Measurements from ENCODE around the gene RHEB.

RHEB gene

DNA sequence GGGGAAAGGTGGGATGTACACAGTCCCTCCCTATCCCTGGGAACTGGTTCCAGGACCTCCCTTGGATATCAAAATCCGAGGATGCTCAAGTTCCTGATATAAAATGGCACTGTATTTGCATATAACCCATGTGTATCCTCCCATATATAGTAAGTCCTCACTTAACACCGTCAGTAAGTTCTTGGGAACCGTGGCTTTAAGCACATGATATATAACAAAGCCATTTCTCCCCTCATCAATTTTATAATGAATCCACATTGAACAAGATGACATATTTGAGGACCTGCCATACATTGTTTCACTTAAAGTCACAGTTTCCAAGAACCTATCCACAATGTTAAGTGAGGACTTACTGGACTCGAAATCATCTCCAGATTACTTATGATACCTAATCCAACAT lies 85.1 kb downstream of the RHEB start:
- TF ChIP-seq PATZ1 (CRISPR knock-in tag; IDR thresholded peaks at IDR 0.05; ENCODE audit: borderline replicate concordance), result no peak
- TF ChIP-seq OSR1 (CRISPR knock-in tag; IDR thresholded peaks at IDR 0.05), result no peak
- no peak for TF ChIP-seq ZNF8 (CRISPR knock-in tag; IDR thresholded peaks at IDR 0.05)
- TF ChIP-seq POU6F1 (CRISPR knock-in tag; IDR thresholded peaks at IDR 0.05; ENCODE audit: borderline replicate concordance, low read depth), result no peak
- no peak for TF ChIP-seq ZFP30 (CRISPR knock-in tag; IDR thresholded peaks at IDR 0.05)
- no peak for TF ChIP-seq TOX (CRISPR knock-in tag; IDR thresholded peaks at IDR 0.05; ENCODE audit: borderline replicate concordance)
- TF ChIP-seq ARNTL (CRISPR knock-in tag; IDR thresholded peaks at IDR 0.05; ENCODE audit: borderline replicate concordance, low read depth), result no peak
- TF ChIP-seq CREB5 (CRISPR knock-in tag; IDR thresholded peaks at IDR 0.05; ENCODE audit: low read depth), result no peak
- TF ChIP-seq, protein P1, sequence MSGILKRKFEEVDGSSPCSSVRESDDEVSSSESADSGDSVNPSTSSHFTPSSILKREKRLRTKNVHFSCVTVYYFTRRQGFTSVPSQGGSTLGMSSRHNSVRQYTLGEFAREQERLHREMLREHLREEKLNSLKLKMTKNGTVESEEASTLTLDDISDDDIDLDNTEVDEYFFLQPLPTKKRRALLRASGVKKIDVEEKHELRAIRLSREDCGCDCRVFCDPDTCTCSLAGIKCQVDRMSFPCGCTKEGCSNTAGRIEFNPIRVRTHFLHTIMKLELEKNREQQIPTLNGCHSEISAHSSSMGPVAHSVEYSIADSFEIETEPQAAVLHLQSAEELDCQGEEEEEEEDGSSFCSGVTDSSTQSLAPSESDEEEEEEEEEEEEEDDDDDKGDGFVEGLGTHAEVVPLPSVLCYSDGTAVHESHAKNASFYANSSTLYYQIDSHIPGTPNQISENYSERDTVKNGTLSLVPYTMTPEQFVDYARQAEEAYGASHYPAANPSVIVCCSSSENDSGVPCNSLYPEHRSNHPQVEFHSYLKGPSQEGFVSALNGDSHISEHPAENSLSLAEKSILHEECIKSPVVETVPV (CRISPR knock-in tag; IDR thresholded peaks at IDR 0.05), result no peak
- no peak for TF ChIP-seq SNAI2 (CRISPR knock-in tag; IDR thresholded peaks at IDR 0.05)
- no peak for TF ChIP-seq ZC3H10 (CRISPR knock-in tag; IDR thresholded peaks at IDR 0.05)
- TF ChIP-seq RARB (CRISPR knock-in tag; IDR thresholded peaks at IDR 0.05), result no peak
- TF ChIP-seq TCF4 (CRISPR knock-in tag; IDR thresholded peaks at IDR 0.05; ENCODE audit: borderline replicate concordance), result no peak
- TF ChIP-seq ZNF70 (CRISPR knock-in tag; IDR thresholded peaks at IDR 0.05), result no peak
- TF ChIP-seq, protein P2, sequence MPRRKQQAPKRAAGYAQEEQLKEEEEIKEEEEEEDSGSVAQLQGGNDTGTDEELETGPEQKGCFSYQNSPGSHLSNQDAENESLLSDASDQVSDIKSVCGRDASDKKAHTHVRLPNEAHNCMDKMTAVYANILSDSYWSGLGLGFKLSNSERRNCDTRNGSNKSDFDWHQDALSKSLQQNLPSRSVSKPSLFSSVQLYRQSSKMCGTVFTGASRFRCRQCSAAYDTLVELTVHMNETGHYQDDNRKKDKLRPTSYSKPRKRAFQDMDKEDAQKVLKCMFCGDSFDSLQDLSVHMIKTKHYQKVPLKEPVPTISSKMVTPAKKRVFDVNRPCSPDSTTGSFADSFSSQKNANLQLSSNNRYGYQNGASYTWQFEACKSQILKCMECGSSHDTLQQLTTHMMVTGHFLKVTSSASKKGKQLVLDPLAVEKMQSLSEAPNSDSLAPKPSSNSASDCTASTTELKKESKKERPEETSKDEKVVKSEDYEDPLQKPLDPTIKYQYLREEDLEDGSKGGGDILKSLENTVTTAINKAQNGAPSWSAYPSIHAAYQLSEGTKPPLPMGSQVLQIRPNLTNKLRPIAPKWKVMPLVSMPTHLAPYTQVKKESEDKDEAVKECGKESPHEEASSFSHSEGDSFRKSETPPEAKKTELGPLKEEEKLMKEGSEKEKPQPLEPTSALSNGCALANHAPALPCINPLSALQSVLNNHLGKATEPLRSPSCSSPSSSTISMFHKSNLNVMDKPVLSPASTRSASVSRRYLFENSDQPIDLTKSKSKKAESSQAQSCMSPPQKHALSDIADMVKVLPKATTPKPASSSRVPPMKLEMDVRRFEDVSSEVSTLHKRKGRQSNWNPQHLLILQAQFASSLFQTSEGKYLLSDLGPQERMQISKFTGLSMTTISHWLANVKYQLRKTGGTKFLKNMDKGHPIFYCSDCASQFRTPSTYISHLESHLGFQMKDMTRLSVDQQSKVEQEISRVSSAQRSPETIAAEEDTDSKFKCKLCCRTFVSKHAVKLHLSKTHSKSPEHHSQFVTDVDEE (CRISPR knock-in tag; IDR thresholded peaks at IDR 0.05), result no peak
- no peak for TF ChIP-seq ISL1 (CRISPR knock-in tag; IDR thresholded peaks at IDR 0.05)
- TF ChIP-seq PPARA (CRISPR knock-in tag; IDR thresholded peaks at IDR 0.05; ENCODE audit: borderline replicate concordance), result no peak
- no peak for ATAC-seq

- ATAC-seq, result no peak
- TF ChIP-seq ZNF565 (CRISPR knock-in tag; conservative IDR thresholded peaks at IDR 0.05; ENCODE audit: low read depth) (no peak), PPARA (CRISPR knock-in tag; IDR thresholded peaks at IDR 0.05; ENCODE audit: borderline replicate concordance) (no peak), ESRRG (CRISPR knock-in tag; IDR thresholded peaks at IDR 0.05) (no peak), ZC3H10 (CRISPR knock-in tag; IDR thresholded peaks at IDR 0.05) (no peak), OSR1 (CRISPR knock-in tag; IDR thresholded peaks at IDR 0.05) (no peak), BACH2 (CRISPR knock-in tag; IDR thresholded peaks at IDR 0.05; ENCODE audit: borderline replicate concordance) (no peak), ZNF70 (CRISPR knock-in tag; IDR thresholded peaks at IDR 0.05) (no peak), ZFP30 (CRISPR knock-in tag; IDR thresholded peaks at IDR 0.05) (no peak), ISL1 (CRISPR knock-in tag; IDR thresholded peaks at IDR 0.05) (no peak), GLIS3 (CRISPR knock-in tag; IDR thresholded peaks at IDR 0.05) (no peak), CSDC2 (CRISPR knock-in tag; IDR thresholded peaks at IDR 0.05) (no peak), ARNTL (CRISPR knock-in tag; IDR thresholded peaks at IDR 0.05; ENCODE audit: borderline replicate concordance, low read depth) (no peak)
- TF ChIP-seq, protein P1 (CRISPR knock-in tag; IDR thresholded peaks at IDR 0.05), result no peak
Observed at GRCh38 chr7:151433721-151434400, 85.8 kb downstream of the RHEB start.
